Endodermal cell (in vitro differentiated cells): ENCODE measurements around the gene CDH23. TPM values are rescaled to one million over a fixed set of nuclear protein-coding genes. Genes with fewer than 3 reads are reported as not detected.

ENCODE experiments used
- DNase-seq: peaks from one replicate; pipeline ENCODE4 v3.0.0-alpha.2; 2017
- H3K27ac ChIP-seq: 2 replicates; pipeline ENCODE4 v1.5.1; 2013; ENCODE audit warnings: mild to moderate bottlenecking, low read depth, low read length, moderate library complexity
- H3K27me3 ChIP-seq: 2 replicates; pipeline ENCODE4 v1.6.1; 2013; ENCODE audit warnings: mild to moderate bottlenecking, low read length, moderate library complexity; ENCODE audit not compliant: insufficient read depth, control insufficient read depth, poor library complexity, severe bottlenecking
- H3K36me3 ChIP-seq: 2 replicates; pipeline ENCODE4 v1.7.0; 2013; ENCODE audit warnings: mild to moderate bottlenecking, low read length, moderate library complexity; ENCODE audit not compliant: control insufficient read depth, insufficient read depth
- H3K4me1 ChIP-seq: one replicate; pipeline ENCODE4 v1.7.0; 2013; ENCODE audit warnings: low read length; ENCODE audit not compliant: control insufficient read depth, insufficient read depth
- H3K4me3 ChIP-seq: 2 replicates; pipeline ENCODE4 v1.5.1; 2013; ENCODE audit warnings: mild to moderate bottlenecking, low read length, moderate library complexity
- H3K9ac ChIP-seq: 2 replicates; pipeline ENCODE4 v1.6.1; 2013; ENCODE audit warnings: mild to moderate bottlenecking, low read length, moderate library complexity; ENCODE audit not compliant: poor library complexity, severe bottlenecking; ENCODE audit errors: extremely low read depth
- H3K9me3 ChIP-seq: 2 replicates; pipeline ENCODE4 v1.6.1; 2013; ENCODE audit warnings: mild to moderate bottlenecking, low read length, moderate library complexity; ENCODE audit not compliant: control insufficient read depth
- H3K27ac Mint-ChIP-seq: 2 replicates; pipeline ENCODE4 v1.8.0; 2020; ENCODE audit warnings: mixed read lengths
- H3K27me3 Mint-ChIP-seq: 2 replicates; pipeline ENCODE4 v1.8.0; 2021; ENCODE audit warnings: mild to moderate bottlenecking, mixed read lengths; ENCODE audit not compliant: insufficient read depth
- H3K36me3 Mint-ChIP-seq: 2 replicates; pipeline ENCODE4 v1.8.0; 2020; ENCODE audit warnings: low read depth, mixed read lengths
- H3K4me1 Mint-ChIP-seq: 2 replicates; pipeline ENCODE4 v1.8.0; 2020; ENCODE audit warnings: mixed read lengths
- H3K4me3 Mint-ChIP-seq: 2 replicates; pipeline ENCODE4 v1.8.0; 2020; ENCODE audit warnings: mild to moderate bottlenecking, moderate library complexity, mixed read lengths
- H3K9me3 Mint-ChIP-seq: 2 replicates; pipeline ENCODE4 v1.8.0; 2020; ENCODE audit warnings: mild to moderate bottlenecking, mixed read lengths
- CTCF ChIP-seq: fragments of 200-600 bp; sonication (generic); conservative IDR thresholded peaks from 2 replicates; pipeline ENCODE4 v1.5.0; 2021; ENCODE audit warnings: antibody characterized with exemption, mild to moderate bottlenecking
- WGBS, 2 experiments: methylation state at CpG; one replicate each; pipeline versions ENCODE4 v1.1.5 to v1.1.7; 2013; ENCODE audit warnings: missing lambda C conversion rate in 2 of 2, mixed read lengths in 1 of 2; ENCODE audit not compliant: insufficient coverage in 1 of 2, insufficient read length in 1 of 2; 5-methylcytosine and 5-hydroxymethylcytosine counted together
- total RNA-seq, 2 donors: library from RNA; stranded (reverse); fragmentation: NEBNext Ultra II Directional in 1 of 2; extraction: Animal tissue kit (Norgen Biotek cat#: 25700) in 1 of 2; gene quantifications; 2 replicates in 1 of 2; 3 replicates in 1 of 2; pipeline ENCODE4 v1.2.1, GENCODE V29; 2021

CDH23 gene
- total RNA-seq, 2 donors from 2014 or later: 2.1 to 4.2 TPM

DNA sequence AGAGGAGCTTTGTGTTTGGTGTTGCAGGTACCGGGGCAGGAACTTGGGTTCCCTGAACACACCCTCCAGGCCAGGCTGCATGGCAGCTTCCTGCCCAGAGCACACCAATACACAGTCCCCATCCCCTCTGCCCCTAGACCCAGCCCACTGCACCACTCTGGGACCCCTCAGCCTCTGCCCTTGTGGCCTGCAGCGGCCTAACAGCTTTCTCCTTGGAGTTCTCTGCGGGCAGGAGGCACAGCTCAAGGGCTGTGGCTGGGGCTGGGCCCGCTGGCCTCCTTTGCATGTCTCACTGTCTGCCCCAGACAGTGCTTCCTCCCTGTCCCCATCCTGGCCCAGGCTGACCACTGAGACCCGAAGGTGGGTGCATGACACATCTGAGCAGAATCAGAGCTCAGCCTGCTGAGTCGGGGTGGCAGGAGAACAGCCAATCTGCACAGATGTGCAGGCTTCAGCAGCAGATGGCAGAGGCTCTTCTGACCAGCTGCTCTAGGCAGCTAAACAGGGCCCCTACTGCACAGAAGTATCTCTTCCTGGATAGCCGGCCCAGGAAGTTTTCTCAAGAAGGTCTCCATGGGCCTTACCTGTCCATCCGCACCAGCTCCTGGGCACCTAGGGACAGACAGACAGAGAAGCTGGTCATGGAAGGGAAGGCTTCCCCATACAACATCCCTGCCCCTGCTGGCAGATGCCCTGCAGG, 355.8 kb downstream of the CDH23 start:
- Mint-ChIP-seq H3K27ac (no peak overlapping the region), H3K36me3 (no peaks in the 10 kb centered on the region)
- peaks cover 5% of the 10 kb centered on the region for H3K27me3 ChIP-seq

GRCh38 chr10:71753091-71753959, 356.6 kb downstream of the CDH23 start:
- Mint-ChIP-seq H3K4me1 (peaks cover 7% of the 10 kb centered on the region), H3K27me3 (peaks cover 5% of the 10 kb centered on the region), H3K9me3 (no peaks in the 10 kb centered on the region), H3K4me3 (no peak overlapping the region), H3K27ac (no peak overlapping the region), H3K36me3 (no peaks in the 10 kb centered on the region)
- peaks cover 5% of the 10 kb centered on the region for H3K27me3 ChIP-seq
- no peak overlapping the region for H3K4me3 ChIP-seq
- H3K27ac ChIP-seq: no peak overlapping the region
- H3K9me3 ChIP-seq: no peaks in the 10 kb centered on the region
- H3K9ac ChIP-seq: no peak overlapping the region
- 87 to 93% methylated on average over 10 to 15 of the region's 15 CpGs for WGBS, 2 experiments
- no peak for TF ChIP-seq CTCF
- no peak for DNase-seq
- H3K36me3 ChIP-seq: no peaks in the 10 kb centered on the region
- H3K4me1 ChIP-seq: peaks cover 6% of the 10 kb centered on the region

More for the DNA sequence above, 355.8 kb downstream of the CDH23 start:
- no peak overlapping the region for H3K4me3 ChIP-seq
- no peak for DNase-seq
- WGBS, 2 experiments: 85 to 91% methylated on average over 6 to 8 of the region's 8 CpGs
- no peaks in the 10 kb centered on the region for H3K36me3 ChIP-seq
- no peaks in the 10 kb centered on the region for H3K9me3 ChIP-seq
- H3K4me1 Mint-ChIP-seq: peaks cover 7% of the 10 kb centered on the region
- peaks cover 5% of the 10 kb centered on the region for H3K27me3 Mint-ChIP-seq
- H3K9me3 Mint-ChIP-seq: no peaks in the 10 kb centered on the region
- no peak overlapping the region for H3K4me3 Mint-ChIP-seq
- no peak overlapping the region for H3K9ac ChIP-seq
- peaks cover 6% of the 10 kb centered on the region for H3K4me1 ChIP-seq
- TF ChIP-seq CTCF: no peak
- no peak overlapping the region for H3K27ac ChIP-seq

- no peaks in the 10 kb centered on the region for H3K9me3 Mint-ChIP-seq
- H3K27me3 Mint-ChIP-seq: peaks cover 5% of the 10 kb centered on the region
- H3K36me3 ChIP-seq: no peaks in the 10 kb centered on the region
- no peak overlapping the region for H3K4me3 ChIP-seq
- no peak overlapping the region for H3K27ac Mint-ChIP-seq
- peaks cover 6% of the 10 kb centered on the region for H3K4me1 ChIP-seq
- H3K27me3 ChIP-seq: peaks cover 5% of the 10 kb centered on the region
- no peak overlapping the region for H3K4me3 Mint-ChIP-seq
- peaks cover 7% of the 10 kb centered on the region for H3K4me1 Mint-ChIP-seq
- no peak for DNase-seq
- no peak overlapping the region for H3K9ac ChIP-seq
- no peaks in the 10 kb centered on the region for H3K36me3 Mint-ChIP-seq
- TF ChIP-seq CTCF: no peak
- WGBS, 2 experiments: 81 to 82% methylated on average over 4 to 8 of the region's 8 CpGs
- H3K27ac ChIP-seq: no peak overlapping the region
- no peaks in the 10 kb centered on the region for H3K9me3 ChIP-seq
Observed at GRCh38 chr10:71753960-71754505, 357.3 kb downstream of the CDH23 start.
